T-cell (primary cell): ENCODE data around the gene TMEM200B. TPM values are rescaled to one million over a fixed set of nuclear protein-coding genes. Genes with fewer than 3 reads are reported as not detected.
A peak's percentile ranks its signal among the peaks of the same experiment; 100 is the strongest.

Experiments
- ATAC-seq, 4 experiments: fragments of 200-7000 bp in 3 of 4; fragments of 150-1000 bp in 1 of 4; cut with Tn5 transposase; replicated peaks in 1 of 4; 1 replicate in 3 of 4; 2 replicates in 1 of 4; pipeline ENCODE4 v1.10.0; 2021; ENCODE audit warnings: moderate library complexity in 3 of 4, mild to moderate bottlenecking in 2 of 4, moderate number of reproducible peaks in 1 of 4
- CTCF ChIA-PET, 2 donors: fragments of 300-600 bp; sonication (Branson Sonifier 250); formaldehyde crosslinking; loops; one replicate each; lab custom pipeline; 2022; ENCODE audit warnings: antibody characterized with exemption in 2 of 2; lab: Charles Lee
- POLR2A ChIA-PET, 2 donors: fragments of 300-600 bp; sonication (Branson Sonifier 250); formaldehyde crosslinking; loops; one replicate each; lab custom pipeline; 2022; ENCODE audit warnings: antibody characterized with exemption in 2 of 2; lab: Charles Lee
- DNase-seq, 35 experiments: peaks; one replicate each; pipeline versions ENCODE4 v3.0.0 to v3.0.0-alpha.2; 2013 to 2023
- H3K27ac ChIP-seq: one replicate; pipeline ENCODE4 v1.5.1; 2013; ENCODE audit warnings: low read length
- H3K27me3 ChIP-seq, 2 experiments: replicated peaks in 1 of 2; 1 replicate in 1 of 2; 2 replicates in 1 of 2; pipeline versions ENCODE4 v1.6.1 to v1.7.0; 2013; ENCODE audit warnings: low read length in 1 of 2, mixed read lengths in 1 of 2; ENCODE audit not compliant: control insufficient read depth in 2 of 2, insufficient read depth in 2 of 2; ENCODE audit errors: extremely low read depth in 1 of 2
- H3K36me3 ChIP-seq, 2 donors: 1 replicate in 1 of 2; 2 replicates in 1 of 2; pipeline versions ENCODE4 v1.6.1 to v1.7.0; 2013; ENCODE audit warnings: low read length in 1 of 2; ENCODE audit not compliant: control insufficient read depth in 2 of 2, insufficient read depth in 1 of 2; ENCODE audit errors: extremely low read depth in 1 of 2
- H3K4me1 ChIP-seq, 2 experiments: 1 replicate in 1 of 2; 2 replicates in 1 of 2; pipeline versions ENCODE4 v1.6.1 to v1.7.0; 2013; ENCODE audit warnings: low read length in 2 of 2, mixed read lengths in 1 of 2; ENCODE audit not compliant: insufficient read depth in 2 of 2, control insufficient read depth in 1 of 2; ENCODE audit errors: extremely low read depth in 1 of 2
- H3K4me3 ChIP-seq, 2 donors: 1 replicate in 1 of 2; 2 replicates in 1 of 2; pipeline versions ENCODE4 v1.5.1 to v1.7.0; 2013; ENCODE audit warnings: mild to moderate bottlenecking in 2 of 2, low read length in 1 of 2, moderate library complexity in 1 of 2; ENCODE audit not compliant: control insufficient read depth in 1 of 2; ENCODE audit errors: extremely low read depth in 1 of 2
- H3K9me3 ChIP-seq: 2 replicates; pipeline ENCODE4 v1.7.0; 2013
- H3K27ac Mint-ChIP-seq, 2 donors: one replicate each; pipeline ENCODE4 v1.8.0; 2020 to 2021; ENCODE audit warnings: mild to moderate bottlenecking in 2 of 2, mixed read lengths in 2 of 2
- H3K27me3 Mint-ChIP-seq, 2 donors: one replicate each; pipeline ENCODE4 v1.8.0; 2021 to 2022; ENCODE audit warnings: mixed read lengths in 2 of 2
- H3K36me3 Mint-ChIP-seq: one replicate; pipeline ENCODE4 v1.8.0; 2021; ENCODE audit warnings: mixed read lengths
- H3K4me1 Mint-ChIP-seq, 3 donors: one replicate each; pipeline ENCODE4 v1.8.0; 2020 to 2022; ENCODE audit warnings: mixed read lengths in 3 of 3, mild to moderate bottlenecking in 1 of 3
- H3K4me3 Mint-ChIP-seq, 3 donors: one replicate each; pipeline ENCODE4 v1.8.0; 2020 to 2022; ENCODE audit warnings: mild to moderate bottlenecking in 3 of 3, mixed read lengths in 3 of 3, moderate library complexity in 3 of 3
- H3K9me3 Mint-ChIP-seq, 3 donors: one replicate each; pipeline ENCODE4 v1.8.0; 2020 to 2022; ENCODE audit warnings: mixed read lengths in 3 of 3
- WGBS: methylation state at CpG from one replicate; pipeline ENCODE4 v1.1.5; 2013; ENCODE audit warnings: missing lambda C conversion rate; ENCODE audit not compliant: insufficient coverage; 5-methylcytosine and 5-hydroxymethylcytosine counted together
- total RNA-seq, 35 experiments: library from RNA in 6 of 35; stranded (reverse) in 6 of 35; fragments of 120-200 nt in 1 of 35; gene quantifications; one replicate each; pipeline versions ENCODE4 v1.2.1 to v1.2.4 and lab custom pipeline; 2013 to 2026

The TMEM200B gene
- total RNA-seq, 5 donors from 2014 or later (not counting 1 experiment from before 2014, with no cell fraction given): 0.12 to 0.16 (median 0.16) TPM; not detected in 2

DNA sequence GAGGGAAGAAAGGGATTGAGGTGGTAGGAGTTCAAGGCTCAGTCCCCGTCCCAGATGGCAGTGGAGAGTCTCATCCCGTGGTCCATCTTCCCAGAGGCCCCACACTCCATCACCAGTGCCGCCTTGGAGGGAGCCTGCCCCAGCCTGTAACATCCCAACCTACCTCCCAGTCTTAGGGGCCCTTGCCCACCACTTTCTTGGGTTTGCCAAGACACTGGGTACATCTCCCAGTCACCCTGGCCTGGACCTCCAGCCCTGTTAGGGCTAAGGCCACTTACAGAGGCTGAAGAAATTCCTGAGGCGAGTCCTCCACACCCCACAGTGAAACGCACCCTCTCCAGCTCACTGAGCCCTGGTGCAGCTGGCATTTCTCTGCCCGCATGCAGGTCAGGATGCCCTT is 3.3 kb downstream of the TMEM200B start:
- Mint-ChIP-seq H3K27me3 (peaks cover 3 to 15% of the 10 kb centered on the region in 2 donors), H3K9me3 (no peaks in the 10 kb centered on the region), H3K27ac (no peak overlapping the region), H3K4me3 (peak overlapping the region in 2 of 3 donors; percentile 24 to 38), H3K36me3 (peaks cover 29% of the 10 kb centered on the region), H3K4me1 (peaks cover 4 to 12% (median 6%) of the 10 kb centered on the region in 3 donors)
- Histone ChIP-seq H3K27me3 (peaks cover 0 to 45% of the 10 kb centered on the region in 2 experiments), H3K36me3 (peaks cover 0 to 33% of the 10 kb centered on the region in 2 donors), H3K27ac (no peak overlapping the region), H3K9me3 (no peaks in the 10 kb centered on the region), H3K4me1 (peaks cover 5 to 41% of the 10 kb centered on the region in 2 experiments), H3K4me3 (no peak overlapping the region)
- no peak for DNase-seq
- WGBS: 97% methylated on average over 3 of the region's 6 CpGs
- ChIA-PET CTCF (interaction anchor here in 1 of 2 donors (1.1 kb wide), 1 partner anchor 11 kb away, joined by 3 read pairs; no protein-coding TSS in a partner anchor), POLR2A (no interaction called here)
- ATAC-seq: no peak

DNA sequence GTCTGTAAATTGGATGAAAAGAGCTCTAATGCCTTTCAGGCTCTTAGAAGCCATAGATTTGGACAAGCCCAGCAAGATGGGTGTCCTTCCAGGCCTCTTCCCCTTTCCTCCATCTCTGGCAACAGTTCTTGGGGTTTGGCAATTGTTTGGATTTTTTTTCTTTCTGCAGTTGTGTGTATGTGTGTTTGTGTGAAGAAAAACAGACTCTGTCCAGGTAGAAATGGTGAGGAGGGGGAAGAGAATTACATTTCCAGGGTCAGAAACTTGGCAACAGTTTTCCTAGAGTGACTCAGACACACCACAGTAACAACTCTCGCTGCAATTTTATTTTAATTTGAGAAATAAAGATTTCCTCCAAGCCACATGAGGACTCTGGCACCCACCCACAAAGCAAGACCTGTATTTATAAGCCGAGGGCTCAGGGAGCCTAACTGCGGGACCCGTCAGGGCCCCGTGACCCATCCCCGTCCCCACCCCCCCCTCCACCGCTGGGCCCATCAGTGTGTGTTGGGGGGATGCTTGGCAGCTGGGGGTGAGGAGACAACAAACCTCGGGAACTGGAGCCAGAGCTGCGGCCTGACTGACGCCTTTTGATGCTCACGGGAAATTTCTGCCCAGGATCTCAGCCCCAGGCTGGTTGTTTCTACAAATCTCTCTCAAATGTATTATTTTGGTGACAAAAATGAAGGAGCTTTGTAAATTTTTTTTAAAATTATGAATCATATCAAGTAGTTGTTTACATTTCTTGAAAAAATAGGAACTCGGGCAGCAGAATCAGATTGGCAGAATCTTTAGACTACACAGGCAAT is 4.4 kb downstream of the TMEM200B start:
- ATAC-seq: no peak
- ChIA-PET POLR2A (no interaction called here), CTCF (interaction anchor here (0.5 to 1.1 kb wide), 3 partner anchors 12 to 88 kb away, joined by 3 to 4 read pairs (median 4); no protein-coding TSS in a partner anchor)
- WGBS: 100% methylated on average over 3 of the region's 12 CpGs
- Histone ChIP-seq H3K27me3 (peaks cover 0 to 36% of the 10 kb centered on the region in 2 experiments), H3K4me1 (peaks cover 5 to 34% of the 10 kb centered on the region in 2 experiments), H3K4me3 (no peak overlapping the region), H3K27ac (no peak overlapping the region), H3K36me3 (peaks cover 0 to 36% of the 10 kb centered on the region in 2 donors), H3K9me3 (no peaks in the 10 kb centered on the region)
- Mint-ChIP-seq H3K4me1 (peaks cover 0 to 11% (median 6%) of the 10 kb centered on the region in 3 donors), H3K27ac (no peak overlapping the region), H3K9me3 (no peaks in the 10 kb centered on the region), H3K27me3 (peaks cover 0 to 11% of the 10 kb centered on the region in 2 donors), H3K36me3 (peaks cover 34% of the 10 kb centered on the region), H3K4me3 (no peak overlapping the region)
- DNase-seq: no peak

DNA sequence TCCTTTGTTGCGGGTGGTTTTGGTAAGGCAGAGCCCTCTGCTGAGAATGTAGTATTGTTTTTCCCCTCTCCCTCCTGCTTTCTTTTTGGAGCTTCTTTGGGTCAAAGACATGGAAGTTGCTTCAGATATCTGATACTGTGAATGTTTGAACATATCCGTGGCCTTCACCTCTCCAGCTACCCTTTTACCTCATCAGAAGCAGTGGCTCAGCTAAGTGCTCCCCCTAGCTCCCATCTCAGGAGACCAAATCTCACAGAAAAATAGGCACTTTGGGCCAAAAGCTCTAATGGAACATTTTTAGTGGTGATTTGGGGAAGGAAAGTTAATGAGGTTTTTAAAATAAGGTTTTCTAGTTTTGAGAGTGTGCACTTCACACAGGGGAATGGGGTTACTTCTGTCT is 6.3 kb downstream of the TMEM200B start:
- Histone ChIP-seq H3K27ac (no peak overlapping the region), H3K4me3 (no peak overlapping the region), H3K36me3 (peaks cover 7 to 55% of the 10 kb centered on the region in 2 donors), H3K27me3 (peaks cover 0 to 17% of the 10 kb centered on the region in 2 experiments), H3K9me3 (no peaks in the 10 kb centered on the region), H3K4me1 (peaks cover 2 to 16% of the 10 kb centered on the region in 2 experiments)
- Mint-ChIP-seq H3K36me3 (peaks cover 49% of the 10 kb centered on the region), H3K4me3 (no peak overlapping the region), H3K4me1 (peaks cover 0 to 6% (median 3%) of the 10 kb centered on the region in 3 donors), H3K9me3 (no peaks in the 10 kb centered on the region), H3K27ac (no peak overlapping the region), H3K27me3 (peaks cover 0 to 4% of the 10 kb centered on the region in 2 donors)
- no peak for ATAC-seq
- ChIA-PET CTCF (interaction anchor here in 1 of 2 donors (0.7 kb wide), 1 partner anchor 83 kb away, joined by 3 read pairs; no protein-coding TSS in a partner anchor), POLR2A (no interaction called here)
- DNase-seq: no peak
- WGBS: no CpG with 5 or more reads among the region's 2 CpGs

DNA sequence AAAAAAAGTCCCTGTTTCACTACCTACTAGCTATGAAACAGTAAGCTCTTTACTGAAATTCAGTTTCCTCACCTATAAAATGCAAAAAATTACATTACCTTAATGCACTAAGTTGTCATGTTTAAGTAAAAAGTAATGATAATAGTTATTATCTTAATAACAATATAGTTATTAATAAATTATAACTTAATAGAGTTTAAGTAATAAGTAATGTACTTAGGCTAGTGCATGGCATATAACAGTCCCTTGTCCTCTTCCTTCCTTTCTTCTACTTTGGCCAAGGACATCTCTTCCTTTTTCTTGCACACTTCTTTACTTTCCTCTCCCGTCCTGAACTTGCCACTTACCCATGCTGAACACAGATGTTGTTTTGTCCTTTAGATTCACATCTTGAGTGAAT is 9.0 kb downstream of the TMEM200B start:
- Histone ChIP-seq H3K27me3 (no peaks in the 10 kb centered on the region), H3K27ac (no peak overlapping the region), H3K36me3 (peaks cover 8 to 76% of the 10 kb centered on the region in 2 donors), H3K4me3 (no peak overlapping the region), H3K4me1 (no peaks in the 10 kb centered on the region), H3K9me3 (no peaks in the 10 kb centered on the region)
- ATAC-seq: no peak
- H3K36me3 Mint-ChIP-seq: peaks cover 61% of the 10 kb centered on the region
- no peaks in the 10 kb centered on the region for H3K9me3 Mint-ChIP-seq
- DNase-seq: no peak
- H3K4me3 Mint-ChIP-seq: no peak overlapping the region
- no peak overlapping the region for H3K27ac Mint-ChIP-seq
- WGBS: no CpG with 5 or more reads among the region's 1 CpG
- POLR2A ChIA-PET: no interaction called here
- CTCF ChIA-PET: interaction anchor here in 1 of 2 donors (0.7 kb wide), 2 partner anchors 31 to 52 kb away, joined by 4 to 5 read pairs; no protein-coding TSS in a partner anchor
- no peaks in the 10 kb centered on the region for H3K27me3 Mint-ChIP-seq
- H3K4me1 Mint-ChIP-seq: no peaks in the 10 kb centered on the region

DNA sequence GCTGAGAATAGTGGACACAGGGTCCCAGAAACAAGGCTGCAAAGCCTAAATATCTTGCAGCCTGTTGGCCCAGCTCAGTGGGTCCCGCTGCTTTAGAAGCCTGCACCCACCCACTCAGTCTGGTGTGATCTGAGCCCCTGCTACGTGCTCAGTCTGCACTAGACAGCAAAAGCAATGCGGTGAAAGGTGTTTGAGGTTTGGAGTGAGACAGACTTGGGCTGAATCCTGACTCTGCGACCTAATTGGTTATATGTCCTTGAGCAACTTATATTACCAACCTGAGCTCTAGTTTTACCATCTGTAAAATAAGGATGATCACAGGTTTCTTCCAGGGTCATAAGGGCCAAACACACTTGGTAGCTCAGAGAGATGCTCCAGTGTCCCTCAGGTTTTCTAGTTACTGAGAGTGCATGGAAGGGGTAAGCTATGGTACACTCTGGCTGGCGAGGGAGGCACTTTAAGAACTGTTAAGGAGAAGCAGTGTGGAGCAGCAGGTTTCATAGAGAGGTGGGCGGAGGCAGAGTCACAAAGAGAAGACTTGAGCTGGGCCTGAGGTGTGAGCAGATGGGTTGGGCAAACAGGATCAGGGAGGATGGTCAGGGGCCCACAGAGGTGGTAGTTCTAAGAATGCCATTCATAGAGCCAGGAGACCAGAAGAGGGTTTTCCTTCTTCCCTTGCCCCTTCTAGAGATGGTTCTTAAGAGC is 10.1 kb downstream of the TMEM200B start:
- Mint-ChIP-seq H3K9me3 (no peaks in the 10 kb centered on the region), H3K4me1 (no peaks in the 10 kb centered on the region), H3K4me3 (no peak overlapping the region), H3K27me3 (no peaks in the 10 kb centered on the region), H3K27ac (no peak overlapping the region), H3K36me3 (peaks cover 61% of the 10 kb centered on the region)
- Histone ChIP-seq H3K27me3 (no peaks in the 10 kb centered on the region), H3K4me1 (no peaks in the 10 kb centered on the region), H3K9me3 (no peaks in the 10 kb centered on the region), H3K4me3 (no peak overlapping the region), H3K27ac (no peak overlapping the region), H3K36me3 (peaks cover 10 to 79% of the 10 kb centered on the region in 2 donors)
- WGBS: 93% methylated on average over 2 of the region's 6 CpGs
- DNase-seq: no peak
- ChIA-PET CTCF (interaction anchor here in 1 of 2 donors (0.7 kb wide), 1 partner anchor 30 kb away, joined by 5 read pairs; no protein-coding TSS in a partner anchor), POLR2A (interaction anchor here in 1 of 2 donors (0.5 to 0.6 kb wide), 3 partner anchors 34 to 138 kb away, joined by 3 to 7 read pairs (median 5); no protein-coding TSS in a partner anchor)
- ATAC-seq: no peak
